ENCODE measurements around the gene SMC5.

- TF ChIP-seq, protein P1, sequence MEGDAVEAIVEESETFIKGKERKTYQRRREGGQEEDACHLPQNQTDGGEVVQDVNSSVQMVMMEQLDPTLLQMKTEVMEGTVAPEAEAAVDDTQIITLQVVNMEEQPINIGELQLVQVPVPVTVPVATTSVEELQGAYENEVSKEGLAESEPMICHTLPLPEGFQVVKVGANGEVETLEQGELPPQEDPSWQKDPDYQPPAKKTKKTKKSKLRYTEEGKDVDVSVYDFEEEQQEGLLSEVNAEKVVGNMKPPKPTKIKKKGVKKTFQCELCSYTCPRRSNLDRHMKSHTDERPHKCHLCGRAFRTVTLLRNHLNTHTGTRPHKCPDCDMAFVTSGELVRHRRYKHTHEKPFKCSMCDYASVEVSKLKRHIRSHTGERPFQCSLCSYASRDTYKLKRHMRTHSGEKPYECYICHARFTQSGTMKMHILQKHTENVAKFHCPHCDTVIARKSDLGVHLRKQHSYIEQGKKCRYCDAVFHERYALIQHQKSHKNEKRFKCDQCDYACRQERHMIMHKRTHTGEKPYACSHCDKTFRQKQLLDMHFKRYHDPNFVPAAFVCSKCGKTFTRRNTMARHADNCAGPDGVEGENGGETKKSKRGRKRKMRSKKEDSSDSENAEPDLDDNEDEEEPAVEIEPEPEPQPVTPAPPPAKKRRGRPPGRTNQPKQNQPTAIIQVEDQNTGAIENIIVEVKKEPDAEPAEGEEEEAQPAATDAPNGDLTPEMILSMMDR (IDR thresholded peaks at IDR 0.05), result no peak
- TF ChIP-seq EZH2 (IDR thresholded peaks at IDR 0.05; ENCODE audit: borderline replicate concordance, insufficient read depth, low read depth, low read length, poor library complexity, severe bottlenecking), result no peak
Observed at GRCh38 chr9:70285246-70285645, 26.5 kb downstream of the SMC5 start.
